Hematopoietic multipotent progenitor cell treated with erythropoietin and hydrocortisone succinate and interleukin-3 and kit ligand, for 8 days (in vitro differentiated cells): Measurements from ENCODE around the gene ACTR3C.
A peak's percentile ranks its signal among the peaks of the same experiment; 100 is the strongest.

Experiments
- DNase-seq: peaks from one replicate; pipeline ENCODE4 v3.0.0-alpha.2; 2015

The ACTR3C gene

GRCh38 chr7:150358988-150359621 is 35.8 kb upstream of the ACTR3C start:
- no peak for DNase-seq

- no peak for DNase-seq
These were observed 35.1 kb upstream of the ACTR3C start for GRCh38 chr7:150358433-150358832.

GRCh38 chr7:150357771-150358427 is 34.6 kb upstream of the ACTR3C start:
- no peak for DNase-seq

- DNase-seq = no peak
These were observed 33.9 kb upstream of the ACTR3C start for GRCh38 chr7:150357270-150357669.

- peak; percentile 68 for DNase-seq
These were observed 33.0 kb upstream of the ACTR3C start for GRCh38 chr7:150356265-150356897.

- no peak for DNase-seq
These were observed 32.3 kb upstream of the ACTR3C start for GRCh38 chr7:150355666-150356059.

- DNase-seq = no peak
These were observed 28.3 kb upstream of the ACTR3C start for GRCh38 chr7:150351587-150352194.

- DNase-seq = no peak
These were observed 23.6 kb upstream of the ACTR3C start for GRCh38 chr7:150346922-150347321.

GRCh38 chr7:150345012-150345411 is 21.7 kb upstream of the ACTR3C start:
- DNase-seq = no peak

GRCh38 chr7:150344299-150344698 is 21.0 kb upstream of the ACTR3C start:
- DNase-seq = no peak

- DNase-seq = no peak
These were observed 19.9 kb upstream of the ACTR3C start for GRCh38 chr7:150343225-150343624.

GRCh38 chr7:150342121-150342408 is 18.7 kb upstream of the ACTR3C start:
- DNase-seq = no peak

- DNase-seq = no peak
These were observed 18.1 kb upstream of the ACTR3C start, which contains the start of gene RARRES2 for GRCh38 chr7:150341263-150342120. TSS of gene RARRES2 (minus strand) at chr7:150341629. CDS start at chr7:150340609, 1,020 bp downstream.

- no peak for DNase-seq
These were observed 17.5 kb upstream of the ACTR3C start for GRCh38 chr7:150340875-150341262.

GRCh38 chr7:150340024-150340749 is 16.8 kb upstream of the ACTR3C start:
- DNase-seq = no peak

- DNase-seq = no peak
These were observed 16.1 kb upstream of the ACTR3C start for GRCh38 chr7:150339409-150339809.

GRCh38 chr7:150338166-150338829 is 15.0 kb upstream of the ACTR3C start:
- no peak for DNase-seq

GRCh38 chr7:150337659-150338081 is 14.3 kb upstream of the ACTR3C start:
- no peak for DNase-seq

GRCh38 chr7:150337179-150337578 is 13.8 kb upstream of the ACTR3C start:
- no peak for DNase-seq

GRCh38 chr7:150336746-150337145 is 13.4 kb upstream of the ACTR3C start:
- DNase-seq = no peak

- no peak for DNase-seq
These were observed 12.4 kb upstream of the ACTR3C start for GRCh38 chr7:150335774-150336112.
